Glutamatergic neuron (in vitro differentiated cells): ENCODE results near the gene PLEKHA5. TPM values are rescaled to one million over a fixed set of nuclear protein-coding genes. Genes with fewer than 3 reads are reported as not detected.
"Not testable (repeated sequence)": the region's sequence is repeated elsewhere in the genome, so short reads cannot be mapped to it uniquely, and the experiment has no call there.

Experiments used
- DNase-seq: peaks from one replicate; pipeline ENCODE4 v3.0.0; 2022
- H3K27ac Mint-ChIP-seq: one replicate; pipeline ENCODE4 v1.8.0; 2020; ENCODE audit warnings: mild to moderate bottlenecking, mixed read lengths, inconsistent platforms; ENCODE audit not compliant: unreplicated experiment
- H3K27me3 Mint-ChIP-seq: one replicate; pipeline ENCODE4 v1.8.0; 2020; ENCODE audit warnings: mild to moderate bottlenecking, moderate library complexity, mixed read lengths, inconsistent platforms; ENCODE audit not compliant: unreplicated experiment
- H3K36me3 Mint-ChIP-seq: one replicate; pipeline ENCODE4 v1.8.0; 2020; ENCODE audit warnings: mild to moderate bottlenecking, mixed read lengths, inconsistent platforms; ENCODE audit not compliant: unreplicated experiment
- H3K4me1 Mint-ChIP-seq: one replicate; pipeline ENCODE4 v1.8.0; 2020; ENCODE audit warnings: mild to moderate bottlenecking, low read depth, mixed read lengths, inconsistent platforms; ENCODE audit not compliant: unreplicated experiment
- H3K4me3 Mint-ChIP-seq: one replicate; pipeline ENCODE4 v1.8.0; 2020; ENCODE audit warnings: mild to moderate bottlenecking, mixed read lengths, inconsistent platforms; ENCODE audit not compliant: unreplicated experiment
- H3K9me3 Mint-ChIP-seq: one replicate; pipeline ENCODE4 v1.8.0; 2020; ENCODE audit warnings: mild to moderate bottlenecking, moderate library complexity, mixed read lengths, inconsistent platforms; ENCODE audit not compliant: unreplicated experiment
- CTCF ChIP-seq: fragments of 200-600 bp; sonication (generic); IDR thresholded peaks from one replicate; pipeline ENCODE4 v1.5.0; 2021; ENCODE audit not compliant: partially characterized antibody, unreplicated experiment
- total RNA-seq: library from RNA; stranded (reverse); fragmentation: NEBNext Ultra II Directional; extraction: Animal tissue kit (Norgen Biotek cat#: 25700); gene quantifications from one replicate; pipeline ENCODE4 v1.2.1, GENCODE V29; 2021; ENCODE audit not compliant: unreplicated experiment

Gene PLEKHA5
- total RNA-seq, 1 donor from 2014 or later: 314 TPM

- no peak overlapping the region for H3K4me3 Mint-ChIP-seq
- no peak for TF ChIP-seq CTCF
- no peaks in the 10 kb centered on the region for H3K27me3 Mint-ChIP-seq
- H3K9me3 Mint-ChIP-seq: no peaks in the 10 kb centered on the region
- H3K27ac Mint-ChIP-seq: no peak overlapping the region
- no peaks in the 10 kb centered on the region for H3K36me3 Mint-ChIP-seq
- H3K4me1 Mint-ChIP-seq: no peaks in the 10 kb centered on the region
- no peak for DNase-seq
These were observed 264.9 kb downstream of the PLEKHA5 start for GRCh38 chr12:19394385-19394784.

- H3K9me3 Mint-ChIP-seq: peaks cover 2% of the 10 kb centered on the region
- H3K4me1 Mint-ChIP-seq: no peaks in the 10 kb centered on the region
- no peak for DNase-seq
- no peaks in the 10 kb centered on the region for H3K36me3 Mint-ChIP-seq
- TF ChIP-seq CTCF: no peak
- no peak overlapping the region for H3K4me3 Mint-ChIP-seq
- H3K27ac Mint-ChIP-seq: no peak overlapping the region
- no peaks in the 10 kb centered on the region for H3K27me3 Mint-ChIP-seq
These were observed 268.0 kb downstream of the PLEKHA5 start for GRCh38 chr12:19397534-19397933.

GRCh38 chr12:19398376-19399363 is 269.1 kb downstream of the PLEKHA5 start:
- Mint-ChIP-seq H3K4me1 (no peaks in the 10 kb centered on the region), H3K9me3 (peaks cover 2% of the 10 kb centered on the region), H3K4me3 (no peak overlapping the region), H3K27ac (no peak overlapping the region), H3K36me3 (no peaks in the 10 kb centered on the region), H3K27me3 (no peaks in the 10 kb centered on the region)
- no peak for DNase-seq
- no peak for TF ChIP-seq CTCF

- not testable (repeated sequence) for H3K36me3 Mint-ChIP-seq, H3K4me3 Mint-ChIP-seq, H3K27ac Mint-ChIP-seq, H3K4me1 Mint-ChIP-seq, H3K27me3 Mint-ChIP-seq, H3K9me3 Mint-ChIP-seq, DNase-seq
These were observed 271.2 kb downstream of the PLEKHA5 start for GRCh38 chr12:19400649-19401285.

- no peak overlapping the region for H3K4me3 Mint-ChIP-seq
These were observed 272.7 kb downstream of the PLEKHA5 start for GRCh38 chr12:19402211-19402610.

More at GRCh38 chr12:19402211-19402610, 272.7 kb downstream of the PLEKHA5 start:
- no peaks in the 10 kb centered on the region for H3K4me1 Mint-ChIP-seq
- no peaks in the 10 kb centered on the region for H3K27me3 Mint-ChIP-seq
- DNase-seq: no peak
- peaks cover 2% of the 10 kb centered on the region for H3K9me3 Mint-ChIP-seq
- TF ChIP-seq CTCF: no peak
- no peak overlapping the region for H3K27ac Mint-ChIP-seq
- no peaks in the 10 kb centered on the region for H3K36me3 Mint-ChIP-seq
